Head of caudate nucleus (tissue), 42 donors: ENCODE measurements around the gene TSSC4.

ENCODE experiments used
- DNase-seq, 42 donors: peaks; one replicate each; pipeline versions ENCODE4 v3.0.0 to v3.0.0-alpha.2; 2020 to 2021; ENCODE audit warnings: mixed read lengths in 7 of 42
- intact Hi-C: fragments of 100-400 bp; cut with DNase I; formaldehyde crosslinking; loops from one replicate; pipeline ENCODE4 v1.15.0; 2022

TSSC4 gene

GRCh38 chr11:2410616-2411015, 10.1 kb downstream of the TSSC4 start:
- intact Hi-C loops: no loop called here
- DNase-seq: no peak

GRCh38 chr11:2411446-2412305, 11.1 kb downstream of the TSSC4 start:
- intact Hi-C loops: no loop called here
- DNase-seq: no peak

GRCh38 chr11:2412323-2412722, 11.8 kb downstream of the TSSC4 start:
- DNase-seq: no peak
- intact Hi-C loops: no loop called here

GRCh38 chr11:2413742-2414579, 13.4 kb downstream of the TSSC4 start:
- intact Hi-C loops: no loop called here
- DNase-seq: no peak

GRCh38 chr11:2414616-2415015, 14.1 kb downstream of the TSSC4 start:
- intact Hi-C loops: no loop called here
- DNase-seq: no peak

- intact Hi-C loops: no loop called here
- no peak for DNase-seq
Measured at GRCh38 chr11:2415171-2415570, 14.6 kb downstream of the TSSC4 start.

GRCh38 chr11:2415601-2416380, 15.2 kb downstream of the TSSC4 start:
- intact Hi-C loops: no loop called here
- DNase-seq: no peak

GRCh38 chr11:2416765-2417164, 16.2 kb downstream of the TSSC4 start:
- intact Hi-C loops: no loop called here

GRCh38 chr11:2417856-2418692, 17.5 kb downstream of the TSSC4 start:
- intact Hi-C loops: no loop called here
- no peak for DNase-seq

More at GRCh38 chr11:2416765-2417164, 16.2 kb downstream of the TSSC4 start:
- DNase-seq: no peak

- intact Hi-C loops: no loop called here
- DNase-seq: no peak
Measured at GRCh38 chr11:2418693-2419360, 18.3 kb downstream of the TSSC4 start.

- peak; percentile 35 to 89 (median 76) for DNase-seq
- intact Hi-C loops: loop anchor here (2.0 to 5.0 kb wide), 2 partner anchors 115 to 233 kb away; no protein-coding TSS in a partner anchor
Measured at GRCh38 chr11:2419638-2420501, 19.3 kb downstream of the TSSC4 start.

- intact Hi-C loops: loop anchor here (2.0 to 5.0 kb wide), 2 partner anchors 116 to 233 kb away; no protein-coding TSS in a partner anchor
- DNase-seq: peak; percentile 32 to 89 (median 80)
Measured at GRCh38 chr11:2420502-2421225, 20.1 kb downstream of the TSSC4 start.

- intact Hi-C loops: loop anchor here (2.0 to 5.0 kb wide), 2 partner anchors 117 to 234 kb away; no protein-coding TSS in a partner anchor
- no peak for DNase-seq
Measured at GRCh38 chr11:2421226-2421994, 20.9 kb downstream of the TSSC4 start.

GRCh38 chr11:2421996-2422395, 21.4 kb downstream of the TSSC4 start:
- intact Hi-C loops: loop anchor here (2.0 to 5.0 kb wide), 2 partner anchors 117 to 235 kb away; no protein-coding TSS in a partner anchor
- DNase-seq: no peak

- DNase-seq: no peak
- intact Hi-C loops: loop anchor here (5.0 kb wide), 1 partner anchor 235 kb away; no protein-coding TSS in a partner anchor
Measured at GRCh38 chr11:2422461-2423156, 22.1 kb downstream of the TSSC4 start.
